ENCODE results near the gene GPSM3. TPM values are rescaled to one million over a fixed set of nuclear protein-coding genes. Genes with fewer than 3 reads are reported as not detected.

The GPSM3 gene
- total and polyA plus RNA-seq, 8 donors, result 0.59 to 10.1 (median 4.5) TPM

DNA sequence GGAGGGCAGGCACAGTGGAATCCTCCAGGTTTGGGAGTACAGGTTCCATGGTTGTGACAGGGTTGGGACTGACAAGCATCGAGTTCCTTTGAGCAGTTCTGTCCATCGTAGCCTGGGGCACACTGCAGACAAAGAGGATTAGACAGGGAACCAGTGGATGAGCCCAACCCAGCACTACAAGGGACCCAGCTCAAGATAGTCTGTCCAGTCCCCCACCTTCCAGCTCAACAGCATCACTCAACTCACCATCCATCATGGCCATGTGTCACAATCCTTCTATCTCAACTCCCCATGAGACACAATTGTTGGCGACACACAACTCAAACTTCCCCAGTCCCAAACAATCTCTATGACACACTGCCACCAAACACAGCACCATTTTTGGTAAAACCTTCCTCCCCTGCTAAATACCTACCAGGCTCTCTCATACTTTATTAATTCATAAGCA, 11.8 kb upstream of the GPSM3 start:
- Histone ChIP-seq H3K27me3 (no peaks in the 10 kb centered on the region), H3K4me1 (no peaks in the 10 kb centered on the region), H3K9me3 (no peaks in the 10 kb centered on the region), H3K27ac (no peak overlapping the region), H3K4me3 (no peak overlapping the region), H3K36me3 (no peaks in the 10 kb centered on the region)
- 74 to 83% methylated on average over 3 of the region's 3 CpGs for WGBS, 2 donors
- TF ChIP-seq, protein P1, sequence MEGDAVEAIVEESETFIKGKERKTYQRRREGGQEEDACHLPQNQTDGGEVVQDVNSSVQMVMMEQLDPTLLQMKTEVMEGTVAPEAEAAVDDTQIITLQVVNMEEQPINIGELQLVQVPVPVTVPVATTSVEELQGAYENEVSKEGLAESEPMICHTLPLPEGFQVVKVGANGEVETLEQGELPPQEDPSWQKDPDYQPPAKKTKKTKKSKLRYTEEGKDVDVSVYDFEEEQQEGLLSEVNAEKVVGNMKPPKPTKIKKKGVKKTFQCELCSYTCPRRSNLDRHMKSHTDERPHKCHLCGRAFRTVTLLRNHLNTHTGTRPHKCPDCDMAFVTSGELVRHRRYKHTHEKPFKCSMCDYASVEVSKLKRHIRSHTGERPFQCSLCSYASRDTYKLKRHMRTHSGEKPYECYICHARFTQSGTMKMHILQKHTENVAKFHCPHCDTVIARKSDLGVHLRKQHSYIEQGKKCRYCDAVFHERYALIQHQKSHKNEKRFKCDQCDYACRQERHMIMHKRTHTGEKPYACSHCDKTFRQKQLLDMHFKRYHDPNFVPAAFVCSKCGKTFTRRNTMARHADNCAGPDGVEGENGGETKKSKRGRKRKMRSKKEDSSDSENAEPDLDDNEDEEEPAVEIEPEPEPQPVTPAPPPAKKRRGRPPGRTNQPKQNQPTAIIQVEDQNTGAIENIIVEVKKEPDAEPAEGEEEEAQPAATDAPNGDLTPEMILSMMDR (IDR thresholded peaks at IDR 0.05), result no peak
- no peak for DNase-seq
- no peak for ATAC-seq
- FAIRE-seq, result no peak
- intact Hi-C loops (cut with DNase I), result no loop called here

DNA sequence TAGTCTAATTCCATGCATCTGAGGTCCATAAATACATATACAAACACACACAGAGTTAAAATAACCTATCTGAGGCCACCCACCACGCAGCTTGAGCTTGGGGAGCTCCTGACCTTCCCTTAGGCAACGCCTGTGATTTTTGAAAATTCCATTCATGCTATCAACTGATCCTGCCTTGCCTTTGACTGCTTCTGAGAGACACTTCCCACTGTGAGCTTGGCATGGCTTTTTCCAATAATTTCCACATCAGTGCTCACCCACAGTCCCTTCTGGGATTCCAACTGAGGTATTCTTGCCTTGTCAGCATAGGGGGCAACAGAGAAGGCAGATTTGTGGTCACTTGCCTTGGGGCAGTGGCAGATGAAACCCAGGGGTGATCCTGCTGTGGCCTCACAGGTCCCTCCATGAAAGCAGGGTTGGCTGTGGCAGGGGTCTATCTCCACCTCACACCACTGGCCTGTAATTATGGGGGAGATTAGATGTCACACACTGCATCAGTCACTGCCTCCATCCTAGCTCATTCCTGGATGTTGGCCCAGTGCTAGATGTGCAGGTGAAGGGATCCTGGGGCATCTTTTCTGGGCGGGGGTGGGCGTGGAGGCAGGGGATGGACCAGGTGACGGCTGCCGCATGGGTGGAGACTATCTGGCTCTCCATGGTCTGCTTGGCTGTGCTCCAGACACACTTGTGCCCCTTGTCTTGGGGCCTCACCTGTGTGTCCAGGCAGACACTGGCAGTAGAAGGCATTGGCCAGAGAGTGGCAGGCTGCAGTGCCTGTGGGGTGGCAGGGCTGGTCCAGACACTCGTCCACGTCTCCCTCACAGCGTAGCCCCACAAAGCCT, 11.2 kb upstream of the GPSM3 start:
- H3K27ac ChIP-seq, result no peak overlapping the region
- DNase-seq (no peak), ATAC-seq (no peak), FAIRE-seq (no peak)
- H3K4me3 ChIP-seq, result no peak overlapping the region
- TF ChIP-seq, protein P1 (IDR thresholded peaks at IDR 0.05), result no peak
- H3K9me3 ChIP-seq, result no peaks in the 10 kb centered on the region
- no peaks in the 10 kb centered on the region for H3K27me3 ChIP-seq
- WGBS, 2 donors, result 55 to 69% methylated on average over 9 of the region's 9 CpGs
- no peaks in the 10 kb centered on the region for H3K36me3 ChIP-seq
- intact Hi-C loops (cut with DNase I), result no loop called here
- H3K4me1 ChIP-seq, result no peaks in the 10 kb centered on the region

DNA sequence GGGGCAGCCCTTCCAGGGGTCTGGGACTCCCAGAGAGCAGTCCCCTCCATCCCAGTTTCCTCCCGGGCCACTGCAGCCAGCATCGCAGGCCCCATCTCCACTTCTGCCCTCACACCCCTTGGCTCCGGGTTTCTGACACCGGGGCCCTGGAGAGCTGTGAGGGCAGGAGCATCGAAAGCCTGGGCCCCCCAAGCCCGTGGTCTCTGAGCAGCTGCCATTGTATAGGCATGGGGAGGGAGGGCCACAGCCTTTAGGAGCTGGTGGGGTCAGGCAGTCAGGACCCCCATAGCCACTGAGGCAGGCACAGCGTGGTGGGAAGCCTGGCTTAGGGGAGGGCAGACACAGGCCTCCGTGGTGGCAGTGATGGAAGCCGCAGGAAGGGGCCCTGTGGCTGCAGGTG, 9.7 kb upstream of the GPSM3 start:
- no peaks in the 10 kb centered on the region for H3K36me3 ChIP-seq
- intact Hi-C loops (cut with DNase I), result no loop called here
- no peak for ATAC-seq
- TF ChIP-seq, protein P1 (IDR thresholded peaks at IDR 0.05), result no peak
- no peaks in the 10 kb centered on the region for H3K27me3 ChIP-seq
- H3K9me3 ChIP-seq, result no peaks in the 10 kb centered on the region
- H3K27ac ChIP-seq, result no peak overlapping the region
- 67 to 82% methylated on average over 9 of the region's 9 CpGs for WGBS, 2 donors
- DNase-seq, result peak in 1 of 6 donors; percentile 42
- H3K4me3 ChIP-seq, result no peak overlapping the region
- peaks cover 0 to 2% (median 0%) of the 10 kb centered on the region in 3 donors for H3K4me1 ChIP-seq
- FAIRE-seq, result no peak

DNA sequence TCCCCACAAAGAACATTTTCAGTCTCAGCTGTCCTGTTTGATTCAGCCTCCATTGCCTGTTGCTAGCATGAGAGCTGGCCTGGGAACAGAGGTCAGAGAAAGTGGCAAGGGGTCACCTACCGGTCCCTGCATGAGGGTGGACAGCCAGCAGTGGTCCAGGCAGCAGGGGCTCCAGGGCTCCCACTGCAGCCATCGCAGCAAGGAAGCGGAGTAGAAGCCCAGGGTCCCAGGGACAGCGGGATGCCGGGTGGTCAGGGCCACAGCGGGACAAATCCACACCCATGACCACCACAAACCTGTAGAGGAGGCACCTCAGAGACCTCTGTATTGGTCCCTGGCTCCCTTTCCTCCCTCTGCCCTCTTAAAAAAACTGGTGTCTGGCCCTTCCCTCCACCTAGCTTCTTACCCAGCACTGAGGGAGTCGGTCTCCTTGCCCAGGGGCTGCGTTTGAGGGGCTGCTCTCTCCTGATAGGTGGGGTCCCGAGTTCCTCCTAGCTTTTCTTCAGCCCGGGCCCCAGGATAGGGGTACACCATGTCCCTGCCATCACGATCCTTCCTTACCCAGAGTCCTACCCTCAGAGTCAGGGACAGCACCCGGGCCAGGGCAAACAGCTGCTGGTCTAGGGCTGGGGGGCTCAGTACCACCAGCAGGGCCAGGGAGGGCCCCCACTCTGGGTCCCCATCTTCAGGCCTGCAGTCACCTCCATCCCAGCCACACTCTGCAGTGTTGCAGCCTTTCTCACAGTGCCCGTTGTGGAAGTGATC, 8.4 kb upstream of the GPSM3 start:
- no peaks in the 10 kb centered on the region for H3K36me3 ChIP-seq
- no peak for FAIRE-seq

More for the DNA sequence above, 8.4 kb upstream of the GPSM3 start:
- 63 to 69% methylated on average over 13 of the region's 13 CpGs for WGBS, 2 donors
- no peak overlapping the region for H3K27ac ChIP-seq
- DNase-seq (no peak), ATAC-seq (no peak)
- H3K4me1 ChIP-seq, result peaks cover 0 to 8% (median 0%) of the 10 kb centered on the region in 3 donors
- TF ChIP-seq, protein P1 (IDR thresholded peaks at IDR 0.05), result no peak
- no peaks in the 10 kb centered on the region for H3K9me3 ChIP-seq
- H3K27me3 ChIP-seq, result no peaks in the 10 kb centered on the region
- intact Hi-C loops (cut with DNase I), result no loop called here
- no peak overlapping the region for H3K4me3 ChIP-seq
